SHP77 treated with DMSO at 0.1 percent for 48 hours (cell line): ENCODE measurements around the gene DCHS2.
"Not testable (repeated sequence)": the region's sequence is repeated elsewhere in the genome, so short reads cannot be mapped to it uniquely, and the experiment has no call there.

Experiments
- DNase-seq: peaks from one replicate; lab custom pipeline; 2025; lab: John Stamatoyannopoulos, UW

DCHS2 gene

DNA sequence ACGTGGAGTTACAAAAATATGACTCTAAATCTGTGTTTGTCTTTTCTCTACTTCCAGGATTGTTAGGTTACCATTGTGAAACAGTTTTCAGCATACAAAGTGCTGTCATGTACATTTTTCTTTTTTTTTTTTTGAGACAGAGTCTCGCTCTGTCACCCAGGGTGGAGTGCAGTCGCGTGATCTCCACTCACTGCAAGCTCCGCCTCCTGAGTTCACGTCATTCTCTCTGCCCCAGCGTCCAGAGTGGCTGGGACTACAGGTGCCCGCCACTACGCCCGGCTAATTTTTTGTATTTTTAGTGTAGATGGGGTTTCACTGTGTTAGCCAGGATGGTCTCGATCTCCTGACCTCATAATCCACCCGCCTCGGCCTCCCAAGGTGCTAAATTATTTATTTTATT, 274.2 kb downstream of the DCHS2 start:
- DNase-seq = not testable (repeated sequence)

DNA sequence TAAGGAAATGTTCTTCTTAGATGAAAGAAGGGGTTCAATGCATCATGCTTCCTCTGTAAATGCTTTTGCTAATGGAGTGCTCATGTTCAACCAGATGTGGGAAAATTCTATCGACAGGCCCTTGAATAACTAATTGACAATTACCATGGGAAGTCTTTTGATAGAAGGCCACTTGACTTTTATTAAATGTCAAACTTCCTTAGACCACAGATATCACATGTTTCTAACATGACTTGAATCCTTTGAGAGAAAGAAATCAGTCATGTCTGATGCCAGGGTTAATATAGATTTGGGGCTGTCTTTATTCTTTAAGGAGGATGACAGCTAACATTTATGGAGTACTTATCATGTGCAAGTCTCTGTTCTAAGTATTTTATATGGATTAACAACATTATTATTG, 280.1 kb downstream of the DCHS2 start:
- no peak for DNase-seq

DNA sequence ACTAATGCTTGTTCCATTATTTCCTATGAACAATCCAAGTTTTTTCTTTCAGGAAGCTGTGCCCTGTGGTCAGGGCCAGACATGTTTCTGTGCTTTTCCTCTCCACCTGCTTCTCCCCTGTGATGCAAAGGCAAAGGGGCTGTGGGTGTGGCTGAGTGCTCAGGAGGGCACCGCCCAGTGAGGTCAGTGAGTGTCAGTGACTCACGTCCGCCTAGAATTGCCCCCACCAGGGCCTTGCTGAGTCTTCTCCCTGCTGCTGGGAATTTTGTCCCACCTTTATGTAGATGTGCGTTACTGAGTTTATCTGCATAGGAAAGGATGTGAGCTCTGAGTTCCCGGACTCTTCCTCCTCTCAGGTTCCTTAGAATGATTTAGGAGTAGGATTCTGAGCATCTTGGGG, 283.2 kb downstream of the DCHS2 start:
- no peak for DNase-seq

DNA sequence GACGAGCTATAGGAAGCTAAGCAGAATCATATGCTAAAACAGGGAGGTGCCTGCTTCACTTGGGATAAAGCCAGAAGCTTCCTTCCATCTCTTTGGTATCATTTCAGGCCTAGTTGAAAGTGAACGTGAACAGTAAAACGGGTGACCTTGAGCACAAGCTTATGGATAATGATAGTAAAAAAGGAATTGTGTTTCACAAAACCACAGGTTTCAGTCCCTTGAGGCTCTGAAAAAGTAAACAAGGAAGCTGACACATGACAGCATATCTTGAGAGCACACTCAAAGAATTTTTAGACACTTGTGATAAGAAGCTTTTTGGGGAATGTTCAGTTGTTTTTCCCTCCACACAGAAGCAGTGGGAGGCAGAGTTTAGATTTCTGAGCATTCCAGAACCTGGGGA, 286.1 kb downstream of the DCHS2 start:
- no peak for DNase-seq

DNA sequence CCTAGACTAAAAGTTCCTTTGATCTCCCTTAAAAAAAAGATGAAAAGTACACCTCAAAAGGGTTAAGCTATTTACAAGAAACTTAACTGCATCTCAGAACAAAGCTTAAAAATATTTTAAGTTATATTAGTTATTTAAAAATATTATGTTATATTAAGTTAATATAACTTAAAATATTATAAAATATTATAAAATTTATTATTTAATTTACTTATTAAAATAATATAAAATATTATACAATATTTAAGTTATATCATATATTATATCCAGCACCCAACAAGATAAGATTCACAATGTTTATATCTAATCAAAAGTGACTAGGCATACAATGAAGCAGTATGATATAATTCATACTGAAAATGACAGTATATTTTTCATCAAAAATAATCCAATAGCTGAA, 296.9 kb downstream of the DCHS2 start:
- no peak for DNase-seq

DNA sequence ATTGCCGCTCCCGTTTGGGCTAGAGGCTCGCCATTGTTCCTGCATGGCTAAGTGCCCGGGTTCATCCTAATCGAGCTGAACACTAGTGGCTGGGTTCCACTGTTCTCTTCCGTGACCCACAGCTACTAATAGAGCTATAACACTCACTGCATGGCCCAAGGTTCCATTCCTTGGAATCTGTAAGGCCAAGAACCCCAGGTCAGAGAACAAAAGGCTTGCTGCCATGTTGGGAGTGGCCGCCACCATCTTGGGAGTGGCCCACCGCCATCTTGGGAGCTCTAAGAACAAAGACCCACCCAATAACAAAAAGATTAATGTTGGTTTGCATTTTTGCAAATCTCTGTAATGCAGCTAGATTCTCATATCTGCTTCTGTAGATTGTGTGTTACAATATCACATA, 299.0 kb downstream of the DCHS2 start:
- DNase-seq = no peak

DNA sequence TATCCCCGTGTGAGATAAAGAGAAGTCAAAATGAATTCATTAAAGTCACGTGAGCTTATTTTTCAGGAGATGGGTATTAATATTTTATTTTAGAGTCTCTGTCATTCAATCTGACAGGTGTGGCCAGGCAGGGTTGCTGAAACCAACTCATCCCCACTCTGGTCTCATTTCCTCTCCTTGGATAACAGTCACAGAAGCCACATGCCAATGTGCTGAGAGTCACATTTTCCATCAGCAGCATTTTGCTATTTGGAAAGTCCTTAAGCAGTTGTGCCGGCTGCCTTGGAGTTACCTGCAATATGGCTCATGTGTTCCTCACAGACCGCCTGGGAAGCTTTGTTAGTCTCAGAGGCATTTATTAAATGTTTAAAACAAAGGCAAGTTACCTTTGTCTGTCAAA, 302.3 kb downstream of the DCHS2 start:
- no peak for DNase-seq

DNA sequence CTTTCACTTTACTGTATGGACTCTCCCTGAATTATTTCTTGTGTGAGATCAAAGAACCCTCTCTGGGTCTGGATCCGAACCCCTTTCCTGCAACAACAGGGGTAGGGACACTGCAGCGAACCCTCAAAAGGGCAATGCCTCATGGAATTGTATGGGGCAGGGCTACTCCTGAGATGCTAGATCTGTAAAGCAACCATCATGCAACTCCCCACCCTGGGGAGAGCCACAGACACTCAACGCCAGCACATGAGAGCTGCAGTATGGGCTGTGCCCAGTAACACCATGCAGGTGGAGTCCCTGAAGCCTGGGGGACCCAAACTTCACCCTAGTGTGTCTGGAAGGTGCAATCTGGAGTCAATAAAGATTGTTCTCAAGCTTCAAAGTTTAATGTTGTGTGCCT, 304.7 kb downstream of the DCHS2 start:
- no peak for DNase-seq

DNA sequence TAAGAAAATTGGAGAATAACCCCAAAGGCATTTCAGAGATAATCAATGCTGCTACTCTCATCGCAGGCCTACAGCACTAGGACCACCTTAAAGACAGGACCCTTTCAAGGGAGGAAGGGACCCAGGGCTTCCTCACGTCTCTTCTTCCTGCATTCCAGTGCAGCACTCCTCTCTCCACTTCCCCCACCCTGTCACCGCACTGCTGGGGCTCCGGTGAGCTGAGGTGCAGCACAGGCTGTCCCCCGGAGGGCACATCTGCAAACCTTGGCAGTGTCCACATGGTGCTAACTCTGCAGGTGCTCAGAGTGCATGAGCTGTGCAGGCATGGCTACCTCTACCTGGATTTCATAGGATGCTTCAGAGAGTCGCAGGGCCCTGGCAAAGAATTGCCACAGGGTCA, 305.6 kb downstream of the DCHS2 start:
- no peak for DNase-seq

DNA sequence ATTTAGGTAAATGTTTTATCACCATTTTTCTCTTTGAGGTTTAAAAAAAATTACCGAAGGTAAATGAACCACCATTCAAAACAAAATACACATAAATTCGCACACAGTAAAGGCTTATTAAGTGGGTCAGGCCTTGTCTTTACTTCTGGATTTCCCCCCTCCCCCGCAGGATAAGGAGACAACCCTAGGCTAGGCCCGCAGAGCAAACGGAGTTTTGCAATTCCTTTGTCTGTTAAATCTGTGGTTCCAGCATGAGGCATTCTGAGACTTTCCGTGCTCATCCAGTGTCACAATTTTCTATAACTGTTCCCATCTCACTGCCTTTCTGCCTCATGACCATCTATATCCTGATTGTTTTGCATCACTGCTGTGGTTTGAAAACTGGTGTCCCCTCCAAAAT, 307.4 kb downstream of the DCHS2 start:
- DNase-seq = no peak

DNA sequence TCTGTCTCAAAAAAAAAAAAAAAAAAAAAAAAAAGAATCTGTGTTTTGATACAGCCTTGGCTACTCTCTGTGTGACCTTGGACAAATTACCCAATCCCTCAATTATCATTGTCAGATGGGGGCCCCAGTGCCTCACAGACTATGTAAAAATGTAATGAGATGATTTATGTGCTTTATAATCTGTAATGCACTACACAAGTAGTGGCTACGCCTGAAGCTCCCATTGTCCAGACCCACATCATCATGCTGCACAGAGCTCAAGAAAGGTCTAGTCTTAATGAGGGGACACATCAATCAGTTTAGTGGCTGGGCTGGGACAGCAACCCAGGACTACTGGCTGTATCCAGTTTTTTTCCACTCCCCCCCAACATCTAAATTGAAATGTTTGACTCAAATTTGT, 308.3 kb downstream of the DCHS2 start:
- DNase-seq = no peak
